GM19395 (cell line): ENCODE data around the gene MTNR1B.

ENCODE experiments used
- ATAC-seq: cut with Tn5 transposase; IDR thresholded peaks from one replicate; pipeline ENCODE4 v1.9.1; 2021; ENCODE audit warnings: mild to moderate bottlenecking, moderate library complexity; ENCODE audit not compliant: unreplicated experiment

Gene MTNR1B

GRCh38 chr11:92969634-92970347 lies at the start of gene MTNR1B:
MTNR1B (plus strand) TSS chr11:92969651; CDS start chr11:92969726, 75 bp downstream.
- ATAC-seq, result no peak

GRCh38 chr11:92920331-92920730 lies 49.1 kb upstream of the MTNR1B start:
- no peak for ATAC-seq

- no peak for ATAC-seq
Observed at GRCh38 chr11:92922731-92923130, 46.7 kb upstream of the MTNR1B start.

- no peak for ATAC-seq
Observed at GRCh38 chr11:92929246-92929645, 40.2 kb upstream of the MTNR1B start.

GRCh38 chr11:92929653-92930052 lies 39.8 kb upstream of the MTNR1B start:
- ATAC-seq, result no peak

GRCh38 chr11:92931746-92932422 lies 37.6 kb upstream of the MTNR1B start:
- no peak for ATAC-seq

GRCh38 chr11:92939305-92939704 lies 30.1 kb upstream of the MTNR1B start:
- no peak for ATAC-seq

GRCh38 chr11:92941676-92942571 lies 27.5 kb upstream of the MTNR1B start:
- peak; percentile 83 for ATAC-seq

- no peak for ATAC-seq
Observed at GRCh38 chr11:92946707-92947106, 22.7 kb upstream of the MTNR1B start.

- ATAC-seq, result no peak
Observed at GRCh38 chr11:92948116-92948515, 21.3 kb upstream of the MTNR1B start.

GRCh38 chr11:92954003-92954402 lies 15.4 kb upstream of the MTNR1B start:
- ATAC-seq, result no peak

GRCh38 chr11:92955860-92956259 lies 13.6 kb upstream of the MTNR1B start:
- ATAC-seq, result no peak

GRCh38 chr11:92960886-92961285 lies 8.6 kb upstream of the MTNR1B start:
- ATAC-seq, result no peak

GRCh38 chr11:92962446-92962845 lies 7.0 kb upstream of the MTNR1B start:
- no peak for ATAC-seq

- no peak for ATAC-seq
Observed at GRCh38 chr11:92964471-92964870, 5.0 kb upstream of the MTNR1B start.

- ATAC-seq, result no peak
Observed at GRCh38 chr11:92965196-92965595, 4.3 kb upstream of the MTNR1B start.

- no peak for ATAC-seq
Observed at GRCh38 chr11:92967178-92967577, 2.3 kb upstream of the MTNR1B start.

- no peak for ATAC-seq
Observed at GRCh38 chr11:92967867-92968266, 1.6 kb upstream of the MTNR1B start.

GRCh38 chr11:92969293-92969633 lies 188 bp upstream of the MTNR1B start:
- ATAC-seq, result no peak

- no peak for ATAC-seq
Observed at GRCh38 chr11:92972248-92972647, 2.8 kb downstream of the MTNR1B start.

GRCh38 chr11:92975285-92975684 lies 5.8 kb downstream of the MTNR1B start:
- ATAC-seq, result no peak

- no peak for ATAC-seq
Observed at GRCh38 chr11:92976681-92977080, 7.2 kb downstream of the MTNR1B start.
